Measurements from ENCODE around the gene ADRM1.

- no peak for TF ChIP-seq EZH2 (IDR thresholded peaks at IDR 0.05)
- no peak for TF ChIP-seq CTCF (IDR thresholded peaks at IDR 0.05)
- TF ChIP-seq EZH2phosphoT487 (IDR thresholded peaks at IDR 0.05) = no peak
Observed at GRCh38 chr20:62297449-62298227, 5.2 kb upstream of the ADRM1 start.

All from neural progenitor cell (in vitro differentiated cells).